Mucosa of stomach (tissue), 1 donor: Measurements from ENCODE around the gene DDX11.
"Not testable (repeated sequence)": the region's sequence is repeated elsewhere in the genome, so short reads cannot be mapped to it uniquely, and the experiment has no call there.

Experiments used
- H3K27me3 ChIP-seq: one replicate; pipeline ENCODE4 v1.7.0; 2013; ENCODE audit warnings: mild to moderate bottlenecking, low read length; ENCODE audit not compliant: control insufficient read depth, insufficient read depth
- H3K36me3 ChIP-seq: one replicate; pipeline ENCODE4 v1.7.0; 2013; ENCODE audit warnings: low read length; ENCODE audit not compliant: control insufficient read depth, insufficient read depth
- H3K4me1 ChIP-seq: one replicate; pipeline ENCODE4 v1.7.0; 2013; ENCODE audit warnings: mild to moderate bottlenecking, low read length; ENCODE audit not compliant: control insufficient read depth, insufficient read depth
- H3K4me3 ChIP-seq: one replicate; pipeline ENCODE4 v1.7.0; 2013; ENCODE audit warnings: low read length
- H3K9ac ChIP-seq: one replicate; pipeline ENCODE4 v1.7.0; 2013; ENCODE audit warnings: mild to moderate bottlenecking, low read length, moderate library complexity
- H3K9me3 ChIP-seq: one replicate; pipeline ENCODE4 v1.7.0; 2013; ENCODE audit warnings: mild to moderate bottlenecking, low read length, moderate library complexity; ENCODE audit not compliant: control insufficient read depth
- donor health status: Pancreatic carcinoma.

The DDX11 gene

GRCh38 chr12:31072962-31073361 is 698 bp upstream of the DDX11 start:
- H3K36me3 ChIP-seq, H3K4me1 ChIP-seq, H3K27me3 ChIP-seq, H3K9me3 ChIP-seq: not testable (repeated sequence)
- peak overlapping the region; percentile 82 for H3K4me3 ChIP-seq
- peak overlapping the region; percentile 82 for H3K9ac ChIP-seq

- H3K9me3 ChIP-seq, H3K27me3 ChIP-seq, H3K4me1 ChIP-seq, H3K36me3 ChIP-seq: not testable (repeated sequence)
- Histone ChIP-seq H3K9ac (peak overlapping the region; percentile 82), H3K4me3 (peak overlapping the region; percentile 82)
Observed at GRCh38 chr12:31074333-31074874, 744 bp downstream of the DDX11 start.

GRCh38 chr12:31076150-31076549 is 2.5 kb downstream of the DDX11 start:
- H3K36me3 ChIP-seq, H3K27me3 ChIP-seq, H3K9ac ChIP-seq, H3K9me3 ChIP-seq, H3K4me1 ChIP-seq, H3K4me3 ChIP-seq: not testable (repeated sequence)

GRCh38 chr12:31077095-31077494 is 3.4 kb downstream of the DDX11 start:
- not testable (repeated sequence) for H3K4me1 ChIP-seq, H3K36me3 ChIP-seq, H3K9me3 ChIP-seq, H3K4me3 ChIP-seq, H3K9ac ChIP-seq, H3K27me3 ChIP-seq

GRCh38 chr12:31077998-31078397 is 4.3 kb downstream of the DDX11 start:
- H3K4me3 ChIP-seq, H3K9ac ChIP-seq, H3K27me3 ChIP-seq, H3K4me1 ChIP-seq, H3K9me3 ChIP-seq, H3K36me3 ChIP-seq: not testable (repeated sequence)

GRCh38 chr12:31079421-31079820 is 5.8 kb downstream of the DDX11 start:
- H3K4me1 ChIP-seq, H3K27me3 ChIP-seq, H3K9me3 ChIP-seq, H3K36me3 ChIP-seq, H3K9ac ChIP-seq, H3K4me3 ChIP-seq: not testable (repeated sequence)

GRCh38 chr12:31080221-31080620 is 6.6 kb downstream of the DDX11 start:
- H3K4me3 ChIP-seq, H3K9ac ChIP-seq, H3K27me3 ChIP-seq, H3K4me1 ChIP-seq, H3K36me3 ChIP-seq, H3K9me3 ChIP-seq: not testable (repeated sequence)

- not testable (repeated sequence) for H3K9ac ChIP-seq, H3K27me3 ChIP-seq, H3K4me3 ChIP-seq, H3K4me1 ChIP-seq, H3K9me3 ChIP-seq, H3K36me3 ChIP-seq
Observed at GRCh38 chr12:31081274-31081673, 7.6 kb downstream of the DDX11 start.

GRCh38 chr12:31084241-31084640 is 10.6 kb downstream of the DDX11 start:
- H3K9ac ChIP-seq, H3K9me3 ChIP-seq, H3K27me3 ChIP-seq, H3K4me3 ChIP-seq, H3K36me3 ChIP-seq, H3K4me1 ChIP-seq: not testable (repeated sequence)

GRCh38 chr12:31086032-31086431 is 12.4 kb downstream of the DDX11 start:
- not testable (repeated sequence) for H3K9ac ChIP-seq, H3K36me3 ChIP-seq, H3K9me3 ChIP-seq, H3K4me1 ChIP-seq, H3K4me3 ChIP-seq, H3K27me3 ChIP-seq

GRCh38 chr12:31087486-31087885 is 13.8 kb downstream of the DDX11 start:
- H3K27me3 ChIP-seq, H3K9ac ChIP-seq, H3K36me3 ChIP-seq, H3K4me3 ChIP-seq, H3K4me1 ChIP-seq, H3K9me3 ChIP-seq: not testable (repeated sequence)

- not testable (repeated sequence) for H3K4me1 ChIP-seq, H3K4me3 ChIP-seq, H3K9me3 ChIP-seq, H3K36me3 ChIP-seq, H3K27me3 ChIP-seq, H3K9ac ChIP-seq
Observed at GRCh38 chr12:31087956-31088355, 14.3 kb downstream of the DDX11 start.

- Histone ChIP-seq H3K27me3 (no peaks in the 10 kb centered on the region), H3K9ac (no peak overlapping the region), H3K9me3 (no peaks in the 10 kb centered on the region), H3K4me3 (no peak overlapping the region), H3K36me3 (no peaks in the 10 kb centered on the region), H3K4me1 (no peaks in the 10 kb centered on the region)
Observed at GRCh38 chr12:31089072-31089471, 15.4 kb downstream of the DDX11 start.
